Measurements from ENCODE around the gene CEACAM8. TPM values are rescaled to one million over a fixed set of nuclear protein-coding genes. Genes with fewer than 3 reads are reported as not detected.
"Not testable (repeated sequence)": the region's sequence is repeated elsewhere in the genome, so short reads cannot be mapped to it uniquely, and the experiment has no call there.

The CEACAM8 gene
- total RNA-seq, 1 experiment from 2014 or later = not detected

DNA sequence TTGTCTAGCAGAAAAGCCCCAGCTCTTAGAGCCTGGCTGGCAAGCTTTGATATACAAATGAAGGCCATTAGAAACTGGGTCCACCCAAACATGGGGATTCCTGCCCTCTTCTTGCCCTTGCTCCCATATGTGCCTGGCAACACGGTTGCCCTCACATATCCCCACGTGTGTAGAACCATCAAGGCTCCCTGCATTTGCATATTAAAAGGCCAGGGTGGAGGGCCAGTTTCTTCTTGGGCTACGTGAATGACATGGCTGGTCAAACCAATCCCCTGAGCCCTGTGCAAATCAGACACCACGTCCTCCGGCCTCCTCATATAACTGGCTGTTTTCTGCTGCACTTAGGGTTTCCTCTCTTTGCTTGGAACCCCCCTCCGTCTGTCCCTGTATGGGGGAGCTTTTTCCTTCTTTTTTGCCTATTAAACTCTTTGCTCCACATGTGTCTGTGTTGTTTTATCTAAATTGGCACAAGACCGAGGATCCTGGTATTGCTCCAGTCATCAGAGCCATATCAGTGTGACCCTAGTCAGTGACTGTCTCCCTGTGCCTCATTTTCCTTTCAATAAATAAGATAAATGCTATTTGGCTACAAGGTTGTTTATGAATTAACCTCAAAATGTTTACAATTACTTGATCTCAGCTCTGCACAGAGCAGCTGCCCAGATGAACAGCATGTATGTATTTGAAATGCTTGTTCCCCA lies 36.1 kb downstream of the CEACAM8 start:
- no peak for DNase-seq (ENCODE audit: low read depth, low spot score)
- Histone ChIP-seq H3K36me3 (ENCODE audit: control insufficient read depth, insufficient read depth, low read length) (no peaks in the 10 kb centered on the region), H3K4me3 (ENCODE audit: low read depth in 2 of 2, low read length in 2 of 2) (no peak overlapping the region), H3K27me3 (ENCODE audit: control insufficient read depth, insufficient read depth, low read length) (no peaks in the 10 kb centered on the region), H3K4me1 (ENCODE audit: control insufficient read depth, insufficient read depth, low read length) (no peaks in the 10 kb centered on the region), H3K9me3 (ENCODE audit: control insufficient read depth, insufficient read depth, low read depth, low read length) (no peaks in the 10 kb centered on the region), H3K27ac (ENCODE audit: low read length) (no peak overlapping the region)
- no peak for ATAC-seq
- TF ChIP-seq, protein P1, sequence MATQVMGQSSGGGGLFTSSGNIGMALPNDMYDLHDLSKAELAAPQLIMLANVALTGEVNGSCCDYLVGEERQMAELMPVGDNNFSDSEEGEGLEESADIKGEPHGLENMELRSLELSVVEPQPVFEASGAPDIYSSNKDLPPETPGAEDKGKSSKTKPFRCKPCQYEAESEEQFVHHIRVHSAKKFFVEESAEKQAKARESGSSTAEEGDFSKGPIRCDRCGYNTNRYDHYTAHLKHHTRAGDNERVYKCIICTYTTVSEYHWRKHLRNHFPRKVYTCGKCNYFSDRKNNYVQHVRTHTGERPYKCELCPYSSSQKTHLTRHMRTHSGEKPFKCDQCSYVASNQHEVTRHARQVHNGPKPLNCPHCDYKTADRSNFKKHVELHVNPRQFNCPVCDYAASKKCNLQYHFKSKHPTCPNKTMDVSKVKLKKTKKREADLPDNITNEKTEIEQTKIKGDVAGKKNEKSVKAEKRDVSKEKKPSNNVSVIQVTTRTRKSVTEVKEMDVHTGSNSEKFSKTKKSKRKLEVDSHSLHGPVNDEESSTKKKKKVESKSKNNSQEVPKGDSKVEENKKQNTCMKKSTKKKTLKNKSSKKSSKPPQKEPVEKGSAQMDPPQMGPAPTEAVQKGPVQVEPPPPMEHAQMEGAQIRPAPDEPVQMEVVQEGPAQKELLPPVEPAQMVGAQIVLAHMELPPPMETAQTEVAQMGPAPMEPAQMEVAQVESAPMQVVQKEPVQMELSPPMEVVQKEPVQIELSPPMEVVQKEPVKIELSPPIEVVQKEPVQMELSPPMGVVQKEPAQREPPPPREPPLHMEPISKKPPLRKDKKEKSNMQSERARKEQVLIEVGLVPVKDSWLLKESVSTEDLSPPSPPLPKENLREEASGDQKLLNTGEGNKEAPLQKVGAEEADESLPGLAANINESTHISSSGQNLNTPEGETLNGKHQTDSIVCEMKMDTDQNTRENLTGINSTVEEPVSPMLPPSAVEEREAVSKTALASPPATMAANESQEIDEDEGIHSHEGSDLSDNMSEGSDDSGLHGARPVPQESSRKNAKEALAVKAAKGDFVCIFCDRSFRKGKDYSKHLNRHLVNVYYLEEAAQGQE (IDR thresholded peaks at IDR 0.05; ENCODE audit: insufficient read depth in 1 of 2, low read depth in 2 of 2, low read length in 1 of 2) = no peak
- TF ChIP-seq SIN3A (IDR thresholded peaks at IDR 0.05; ENCODE audit: borderline replicate concordance, insufficient read depth, low read depth, low read length) (no peak), TCF7L2 (IDR thresholded peaks at IDR 0.05; ENCODE audit: low read depth, low read length) (no peak), POLR2AphosphoS5 (IDR thresholded peaks at IDR 0.05; ENCODE audit: low read depth, low read length) (no peak)
- TF ChIP-seq, protein P2, sequence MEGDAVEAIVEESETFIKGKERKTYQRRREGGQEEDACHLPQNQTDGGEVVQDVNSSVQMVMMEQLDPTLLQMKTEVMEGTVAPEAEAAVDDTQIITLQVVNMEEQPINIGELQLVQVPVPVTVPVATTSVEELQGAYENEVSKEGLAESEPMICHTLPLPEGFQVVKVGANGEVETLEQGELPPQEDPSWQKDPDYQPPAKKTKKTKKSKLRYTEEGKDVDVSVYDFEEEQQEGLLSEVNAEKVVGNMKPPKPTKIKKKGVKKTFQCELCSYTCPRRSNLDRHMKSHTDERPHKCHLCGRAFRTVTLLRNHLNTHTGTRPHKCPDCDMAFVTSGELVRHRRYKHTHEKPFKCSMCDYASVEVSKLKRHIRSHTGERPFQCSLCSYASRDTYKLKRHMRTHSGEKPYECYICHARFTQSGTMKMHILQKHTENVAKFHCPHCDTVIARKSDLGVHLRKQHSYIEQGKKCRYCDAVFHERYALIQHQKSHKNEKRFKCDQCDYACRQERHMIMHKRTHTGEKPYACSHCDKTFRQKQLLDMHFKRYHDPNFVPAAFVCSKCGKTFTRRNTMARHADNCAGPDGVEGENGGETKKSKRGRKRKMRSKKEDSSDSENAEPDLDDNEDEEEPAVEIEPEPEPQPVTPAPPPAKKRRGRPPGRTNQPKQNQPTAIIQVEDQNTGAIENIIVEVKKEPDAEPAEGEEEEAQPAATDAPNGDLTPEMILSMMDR (IDR thresholded peaks at IDR 0.05) = no peak
- ChIA-PET POLR2A (interaction anchor here (0.7 kb wide), 1 partner anchor 132 kb away, joined by 5 read pairs; no protein-coding TSS in a partner anchor), CTCF (interaction anchor here (0.5 kb wide), 1 partner anchor 97 kb away, joined by 8 read pairs; no protein-coding TSS in a partner anchor)
- BruUV-seq (replicated peaks) = no TSS peak
- in situ Hi-C loops (cut with HindIII; ENCODE audit: low pct_unique_long_range_greater_than_20kb, low sequenced_read_pairs) = no loop called here
- intact Hi-C loops (cut with micrococcal nuclease; ENCODE audit: unreplicated experiment) = no loop called here

DNA sequence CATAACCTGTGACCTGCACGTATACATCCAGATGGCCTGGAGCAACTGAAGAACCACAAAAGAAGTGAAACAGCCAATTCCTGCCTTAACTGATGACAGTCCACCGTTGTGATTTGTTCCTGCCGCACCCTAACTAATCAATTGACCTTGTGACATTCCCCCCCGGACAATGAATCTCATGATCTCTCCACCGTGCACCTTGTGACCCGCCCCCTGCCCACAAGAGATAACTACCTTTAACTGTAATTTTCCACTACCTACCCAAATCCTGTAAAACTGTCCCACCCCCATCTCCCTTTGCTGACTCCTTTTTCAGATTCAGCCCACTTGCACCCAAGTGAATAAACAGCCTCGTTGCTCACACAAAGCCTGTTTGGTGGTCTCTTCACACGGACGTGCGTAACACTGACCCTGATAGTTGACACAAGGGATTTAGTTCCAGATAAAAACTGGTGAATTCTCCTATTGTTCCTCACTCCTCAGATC lies 37.3 kb downstream of the CEACAM8 start:
- intact Hi-C loops (cut with micrococcal nuclease; ENCODE audit: unreplicated experiment); BruUV-seq (replicated peaks); H3K9me3 ChIP-seq (ENCODE audit: control insufficient read depth, insufficient read depth, low read depth, low read length); DNase-seq (ENCODE audit: low read depth, low spot score); H3K36me3 ChIP-seq (ENCODE audit: control insufficient read depth, insufficient read depth, low read length); H3K4me1 ChIP-seq (ENCODE audit: control insufficient read depth, insufficient read depth, low read length); CTCF ChIA-PET; H3K27ac ChIP-seq (ENCODE audit: low read length); POLR2A ChIA-PET; ATAC-seq; H3K27me3 ChIP-seq (ENCODE audit: control insufficient read depth, insufficient read depth, low read length); H3K4me3 ChIP-seq (ENCODE audit: low read depth in 2 of 2, low read length in 2 of 2); in situ Hi-C loops (cut with HindIII; ENCODE audit: low pct_unique_long_range_greater_than_20kb, low sequenced_read_pairs): not testable (repeated sequence)

DNA sequence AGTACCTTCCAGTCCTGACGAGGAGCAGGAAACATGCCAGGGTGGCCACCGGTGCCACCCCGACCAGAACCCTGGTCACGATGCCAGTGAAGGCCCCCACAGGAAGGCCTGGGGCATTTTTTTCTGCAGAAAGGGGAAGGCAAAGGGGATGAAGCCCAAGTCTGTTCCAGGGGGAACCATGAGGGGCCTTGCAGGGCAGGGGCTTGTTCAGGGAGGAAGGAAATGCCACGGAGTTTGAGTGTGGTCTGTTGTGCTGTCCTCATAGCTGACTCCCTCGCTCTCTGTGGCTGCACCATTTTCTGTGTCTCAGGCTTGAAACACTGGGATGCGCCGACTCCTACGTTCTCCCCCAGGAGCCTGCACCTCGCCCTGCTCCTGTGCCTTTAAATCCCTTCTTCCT lies 38.9 kb downstream of the CEACAM8 start:
- ATAC-seq (no peak), DNase-seq (ENCODE audit: low read depth, low spot score) (no peak)
- POLR2A ChIA-PET = no interaction called here
- TF ChIP-seq, protein P1 (IDR thresholded peaks at IDR 0.05; ENCODE audit: insufficient read depth in 1 of 2, low read depth in 2 of 2, low read length in 1 of 2) = no peak
- no peak for TF ChIP-seq SIN3A (IDR thresholded peaks at IDR 0.05; ENCODE audit: borderline replicate concordance, insufficient read depth, low read depth, low read length)
- BruUV-seq (replicated peaks) = no TSS peak
- intact Hi-C loops (cut with micrococcal nuclease; ENCODE audit: unreplicated experiment) = no loop called here
- H3K9me3 ChIP-seq (ENCODE audit: control insufficient read depth, insufficient read depth, low read depth, low read length) = no peaks in the 10 kb centered on the region
- no peaks in the 10 kb centered on the region for H3K4me1 ChIP-seq (ENCODE audit: control insufficient read depth, insufficient read depth, low read length)
- in situ Hi-C loops (cut with HindIII; ENCODE audit: low pct_unique_long_range_greater_than_20kb, low sequenced_read_pairs) = no loop called here
- no peaks in the 10 kb centered on the region for H3K27me3 ChIP-seq (ENCODE audit: control insufficient read depth, insufficient read depth, low read length)
- no peak overlapping the region for H3K4me3 ChIP-seq (ENCODE audit: low read depth in 2 of 2, low read length in 2 of 2)
- CTCF ChIA-PET = no interaction called here
- no peak overlapping the region for H3K27ac ChIP-seq (ENCODE audit: low read length)
- H3K36me3 ChIP-seq (ENCODE audit: control insufficient read depth, insufficient read depth, low read length) = no peaks in the 10 kb centered on the region

All from Panc1 (cell line).